ENCODE data around the gene DLG1.

GRCh38 chr3:197135212-197135611 is 163.2 kb downstream of the DLG1 start:
- TF ChIP-seq, protein P1, sequence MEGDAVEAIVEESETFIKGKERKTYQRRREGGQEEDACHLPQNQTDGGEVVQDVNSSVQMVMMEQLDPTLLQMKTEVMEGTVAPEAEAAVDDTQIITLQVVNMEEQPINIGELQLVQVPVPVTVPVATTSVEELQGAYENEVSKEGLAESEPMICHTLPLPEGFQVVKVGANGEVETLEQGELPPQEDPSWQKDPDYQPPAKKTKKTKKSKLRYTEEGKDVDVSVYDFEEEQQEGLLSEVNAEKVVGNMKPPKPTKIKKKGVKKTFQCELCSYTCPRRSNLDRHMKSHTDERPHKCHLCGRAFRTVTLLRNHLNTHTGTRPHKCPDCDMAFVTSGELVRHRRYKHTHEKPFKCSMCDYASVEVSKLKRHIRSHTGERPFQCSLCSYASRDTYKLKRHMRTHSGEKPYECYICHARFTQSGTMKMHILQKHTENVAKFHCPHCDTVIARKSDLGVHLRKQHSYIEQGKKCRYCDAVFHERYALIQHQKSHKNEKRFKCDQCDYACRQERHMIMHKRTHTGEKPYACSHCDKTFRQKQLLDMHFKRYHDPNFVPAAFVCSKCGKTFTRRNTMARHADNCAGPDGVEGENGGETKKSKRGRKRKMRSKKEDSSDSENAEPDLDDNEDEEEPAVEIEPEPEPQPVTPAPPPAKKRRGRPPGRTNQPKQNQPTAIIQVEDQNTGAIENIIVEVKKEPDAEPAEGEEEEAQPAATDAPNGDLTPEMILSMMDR (IDR thresholded peaks at IDR 0.05): no peak
- no peak for TF ChIP-seq POLR2AphosphoS5 (IDR thresholded peaks at IDR 0.05)
- no peak for TF ChIP-seq EP300 (IDR thresholded peaks at IDR 0.05)
- no peak for TF ChIP-seq POLR2A (IDR thresholded peaks at IDR 0.05)
